GM21723 (cell line): ENCODE measurements around the gene E2F4.
A peak's percentile ranks its signal among the peaks of the same experiment; 100 is the strongest.

Experiments
- ATAC-seq: cut with Tn5 transposase; IDR thresholded peaks from one replicate; pipeline ENCODE4 v1.9.1; 2021; ENCODE audit warnings: mild to moderate bottlenecking, moderate library complexity; ENCODE audit not compliant: unreplicated experiment

Gene E2F4, protein sequence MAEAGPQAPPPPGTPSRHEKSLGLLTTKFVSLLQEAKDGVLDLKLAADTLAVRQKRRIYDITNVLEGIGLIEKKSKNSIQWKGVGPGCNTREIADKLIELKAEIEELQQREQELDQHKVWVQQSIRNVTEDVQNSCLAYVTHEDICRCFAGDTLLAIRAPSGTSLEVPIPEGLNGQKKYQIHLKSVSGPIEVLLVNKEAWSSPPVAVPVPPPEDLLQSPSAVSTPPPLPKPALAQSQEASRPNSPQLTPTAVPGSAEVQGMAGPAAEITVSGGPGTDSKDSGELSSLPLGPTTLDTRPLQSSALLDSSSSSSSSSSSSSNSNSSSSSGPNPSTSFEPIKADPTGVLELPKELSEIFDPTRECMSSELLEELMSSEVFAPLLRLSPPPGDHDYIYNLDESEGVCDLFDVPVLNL

DNA sequence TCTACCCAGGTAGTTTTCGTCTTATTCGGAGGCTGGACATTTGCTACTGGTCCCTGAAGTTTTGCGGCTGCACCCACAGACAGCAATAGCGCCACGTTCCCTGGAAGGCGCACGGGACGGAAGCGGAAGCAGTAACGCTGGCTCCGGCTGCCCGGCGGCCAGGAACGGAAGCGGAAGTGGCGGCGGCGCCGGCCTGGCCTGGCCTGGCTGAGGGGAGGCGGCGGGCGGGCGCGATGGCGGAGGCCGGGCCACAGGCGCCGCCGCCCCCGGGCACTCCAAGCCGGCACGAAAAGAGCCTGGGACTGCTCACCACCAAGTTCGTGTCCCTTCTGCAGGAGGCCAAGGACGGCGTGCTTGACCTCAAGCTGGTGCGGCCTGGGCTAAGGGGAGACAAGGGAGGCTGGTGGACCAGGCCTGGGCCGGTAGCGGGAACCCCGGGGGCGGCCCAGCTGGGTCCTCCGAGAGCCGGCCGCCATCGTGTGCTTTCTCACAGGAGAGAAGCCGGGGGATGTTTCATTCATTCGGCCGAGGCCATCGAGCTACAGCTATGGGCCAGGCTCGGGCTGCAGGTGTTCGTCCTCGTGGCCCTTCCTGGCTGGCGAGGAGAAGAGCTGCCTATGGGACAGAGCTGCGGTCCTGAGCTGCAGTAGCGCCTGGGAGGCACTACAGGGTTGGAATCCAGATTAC is at the start of gene E2F4:
Gene E2F4 (plus strand): TSS at position 161 of the 687 bp plus-strand sequence. CDS start 73 bp downstream, at position 234.
- peak; percentile 81 for ATAC-seq

DNA sequence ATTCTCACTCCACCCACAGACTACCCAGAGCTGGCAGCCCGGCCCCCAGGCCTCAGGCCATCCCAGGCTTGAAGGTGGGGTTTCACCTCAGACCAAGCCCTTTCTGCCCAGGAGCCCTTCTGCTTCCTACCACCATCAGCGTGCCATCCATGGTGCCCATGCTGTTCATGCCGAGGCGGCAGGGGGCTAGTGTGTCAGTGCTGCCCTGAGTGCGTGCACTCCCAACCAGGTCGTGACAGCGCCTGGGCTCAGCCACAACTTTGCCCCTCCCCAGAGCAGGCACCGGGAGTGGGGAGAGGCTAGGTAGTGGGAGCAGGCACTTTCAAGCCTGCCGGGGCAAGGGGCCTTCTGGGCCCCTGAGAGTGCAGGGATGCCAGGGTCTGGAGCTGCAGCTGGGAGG is 49.6 kb upstream of the E2F4 start:
- ATAC-seq, result no peak

DNA sequence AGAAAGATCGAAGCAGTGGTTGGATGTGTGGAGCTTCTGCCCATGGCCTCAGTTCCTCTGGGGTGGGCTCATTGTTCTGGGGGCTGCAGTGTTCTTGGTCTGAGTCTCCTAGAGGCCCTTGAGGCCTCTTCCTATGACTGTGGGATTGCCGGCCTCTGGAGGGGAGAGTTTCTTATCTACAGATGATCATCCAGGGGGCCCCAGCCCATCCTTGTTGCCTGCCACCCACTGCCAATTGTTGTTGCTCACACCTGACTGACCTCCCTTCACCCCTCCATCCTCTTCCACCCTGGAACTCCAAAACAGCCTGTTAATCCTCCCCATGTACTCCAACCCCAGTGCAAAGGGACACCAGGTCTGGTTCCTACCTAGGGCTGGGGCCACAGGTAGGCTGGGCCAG is 47.0 kb upstream of the E2F4 start:
- no peak for ATAC-seq

DNA sequence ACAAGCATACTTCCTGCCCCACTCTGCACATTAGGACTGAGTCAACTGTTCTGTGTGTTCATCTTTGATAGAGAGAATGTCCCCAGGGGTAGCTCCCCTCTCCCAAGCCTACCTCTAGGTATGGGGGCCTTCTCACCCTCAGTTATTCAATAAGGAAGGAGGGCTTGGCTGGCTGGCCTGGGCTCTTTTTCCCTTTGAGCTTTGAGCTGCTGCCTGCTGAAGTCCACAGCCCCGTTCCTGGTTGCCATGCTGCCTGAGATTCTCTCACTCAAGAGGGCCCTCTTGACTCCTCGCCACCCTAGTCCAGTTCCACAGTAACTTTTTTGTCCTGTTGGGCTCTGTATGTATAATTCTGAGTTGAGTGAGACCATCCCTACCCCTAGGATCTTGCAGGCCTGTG is 46.2 kb upstream of the E2F4 start:
- no peak for ATAC-seq

DNA sequence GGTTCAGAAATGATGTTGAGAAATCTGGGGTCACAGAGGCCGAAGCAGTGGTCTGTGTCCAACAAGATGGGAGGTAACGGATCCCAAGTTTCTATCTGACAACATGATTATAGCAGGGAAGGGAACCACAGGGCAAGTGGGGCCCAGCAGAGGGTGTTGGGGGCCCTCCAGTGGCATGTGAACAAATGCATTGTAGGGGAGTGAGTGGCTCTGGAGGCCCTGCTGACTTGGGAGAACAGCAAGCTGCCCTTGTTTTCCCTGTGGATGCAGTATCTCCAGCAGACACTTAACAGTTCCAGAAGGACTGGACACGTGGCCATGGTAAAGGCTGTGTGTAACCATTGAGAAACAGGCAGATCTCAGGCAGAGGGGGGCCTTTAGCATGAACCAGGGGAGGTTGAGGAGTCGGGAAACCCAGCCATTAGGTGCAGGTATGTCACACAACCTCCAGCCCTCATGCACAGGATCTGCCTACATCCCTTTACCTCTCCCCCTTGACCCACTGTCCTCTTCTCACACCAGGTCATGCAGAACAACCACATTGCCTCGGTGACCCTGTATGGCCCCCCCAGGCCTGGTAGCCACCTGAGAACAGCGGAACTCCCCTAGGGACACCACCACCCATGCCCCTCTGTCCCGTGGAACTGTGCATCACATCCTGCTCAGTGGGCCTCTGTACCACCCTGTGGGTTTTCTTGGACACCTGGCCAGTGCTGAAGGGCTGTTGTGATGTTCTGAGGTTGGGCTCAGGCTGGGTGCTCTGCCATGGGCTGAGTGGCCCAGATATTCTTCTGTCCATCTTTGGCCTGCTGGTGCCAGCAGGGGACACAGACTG is 45.2 kb upstream of the E2F4 start:
- ATAC-seq, result no peak

DNA sequence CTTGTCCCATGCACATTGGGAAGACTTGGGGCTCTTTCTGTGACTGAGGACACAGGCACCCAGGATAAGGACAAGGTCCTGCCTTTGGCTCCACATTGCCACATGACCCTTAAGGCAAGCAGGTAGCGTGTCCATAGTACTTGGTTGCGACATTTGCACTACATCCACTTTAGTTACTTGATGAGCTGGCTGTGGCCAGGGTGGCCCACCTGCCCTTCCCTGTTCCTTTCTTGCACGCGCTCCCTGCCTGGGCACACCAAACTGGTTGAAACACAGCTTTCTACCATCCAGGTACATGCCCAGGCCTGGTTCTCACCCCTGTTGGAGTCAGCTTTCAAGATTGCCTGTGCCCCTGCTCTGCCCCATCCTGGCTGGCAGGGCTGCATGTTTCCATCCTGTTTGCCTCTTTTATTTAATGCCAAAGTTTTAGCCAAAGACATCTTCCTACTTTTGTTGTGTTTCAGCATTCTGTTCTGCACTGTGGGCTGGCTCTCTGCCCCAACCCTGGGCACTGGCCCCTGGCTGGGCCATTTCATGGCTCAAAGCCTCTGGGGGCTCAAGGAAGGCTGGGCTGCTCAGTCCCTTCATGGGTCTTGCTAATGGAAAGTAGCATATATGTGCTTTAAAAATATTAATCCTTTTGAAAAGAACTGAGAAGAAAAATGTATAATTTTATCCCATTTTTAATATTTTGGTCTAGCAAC is 44.4 kb upstream of the E2F4 start:
- ATAC-seq, result no peak

DNA sequence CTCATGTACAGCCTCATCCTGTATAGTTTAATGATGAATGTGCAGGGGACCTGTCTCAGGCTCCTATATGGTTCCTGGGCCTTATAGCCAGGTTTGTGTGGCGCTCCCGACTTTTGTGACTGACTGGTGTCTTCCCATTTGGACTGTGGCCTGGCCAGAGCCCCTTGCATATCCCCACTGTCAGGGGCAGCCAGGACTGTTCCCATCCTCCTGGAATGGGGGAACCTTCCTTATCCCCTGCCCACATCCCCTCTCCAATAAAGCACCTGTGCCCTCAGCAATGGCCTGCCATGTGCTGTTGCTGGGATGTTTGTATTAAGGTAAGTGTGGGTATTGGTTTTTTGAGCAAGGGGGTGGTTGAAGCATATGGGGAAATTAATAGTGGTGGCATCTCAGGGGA is 43.7 kb upstream of the E2F4 start:
- no peak for ATAC-seq

DNA sequence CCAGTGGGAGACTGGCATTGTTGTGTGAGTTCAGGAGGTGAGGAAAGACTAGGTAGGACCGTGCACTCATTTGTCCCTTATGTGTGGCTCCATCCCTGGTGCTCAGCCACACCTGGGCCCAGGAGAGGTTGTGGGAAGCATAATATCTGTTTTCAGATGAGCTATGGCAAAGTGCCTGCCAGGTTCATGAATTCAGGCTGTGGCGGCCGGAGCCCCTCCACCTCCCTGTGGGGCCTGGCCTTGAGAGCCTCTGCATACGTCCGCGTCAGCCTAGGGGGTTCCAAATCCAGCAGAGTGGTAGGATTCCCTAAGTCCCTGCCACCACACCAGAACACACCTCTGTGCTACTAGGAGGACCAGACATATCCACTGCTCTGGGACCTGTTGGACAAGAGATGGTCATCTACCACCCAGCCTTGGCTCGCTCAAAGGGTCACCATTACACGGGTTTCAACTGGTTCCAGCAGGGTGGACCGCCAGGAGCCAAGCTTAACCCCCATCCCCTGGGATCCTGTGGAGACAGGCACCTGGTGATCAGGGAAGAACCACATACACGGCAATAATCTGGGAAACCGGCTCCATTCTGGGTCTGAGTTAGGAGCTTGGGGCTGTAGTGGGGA is 43.2 kb upstream of the E2F4 start:
- no peak for ATAC-seq

DNA sequence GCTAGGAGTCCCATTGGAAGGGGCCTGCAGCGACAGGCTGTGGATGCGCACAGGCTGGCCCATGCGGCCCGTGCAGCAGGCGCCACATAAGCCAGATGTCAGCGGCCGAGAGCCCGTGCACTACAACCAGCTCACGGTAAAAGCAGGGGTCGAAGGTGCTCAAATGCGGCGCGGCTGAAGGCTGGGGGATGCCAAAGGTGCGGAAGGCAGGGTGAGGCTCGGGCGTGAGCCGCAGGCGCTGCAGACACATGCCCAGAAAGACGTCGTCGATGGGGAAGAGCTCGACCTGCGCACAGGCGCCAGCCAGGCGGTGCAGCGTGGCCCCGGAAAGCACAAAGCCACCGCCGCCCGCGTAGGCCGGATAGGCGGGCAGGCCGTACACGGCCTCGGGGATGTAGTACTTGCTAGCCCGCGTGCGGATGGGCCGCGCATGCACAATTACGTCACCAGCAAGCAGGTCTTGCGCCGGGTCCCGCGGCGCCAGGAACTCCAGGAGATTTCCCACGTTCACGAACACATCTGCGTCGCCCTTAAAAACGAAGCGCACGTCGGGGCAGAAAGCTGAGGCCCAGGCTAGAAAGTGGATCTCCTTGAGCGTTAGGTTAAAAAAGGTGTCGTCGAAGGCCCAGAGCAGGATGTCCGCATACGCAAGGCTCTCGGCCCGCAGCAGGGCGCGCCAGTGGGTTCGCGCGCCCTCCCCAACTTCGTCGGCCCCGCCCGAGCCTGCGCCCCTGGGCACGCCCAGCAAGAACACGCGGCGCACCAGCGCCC is 42.5 kb upstream of the E2F4 start:
- ATAC-seq, result no peak

DNA sequence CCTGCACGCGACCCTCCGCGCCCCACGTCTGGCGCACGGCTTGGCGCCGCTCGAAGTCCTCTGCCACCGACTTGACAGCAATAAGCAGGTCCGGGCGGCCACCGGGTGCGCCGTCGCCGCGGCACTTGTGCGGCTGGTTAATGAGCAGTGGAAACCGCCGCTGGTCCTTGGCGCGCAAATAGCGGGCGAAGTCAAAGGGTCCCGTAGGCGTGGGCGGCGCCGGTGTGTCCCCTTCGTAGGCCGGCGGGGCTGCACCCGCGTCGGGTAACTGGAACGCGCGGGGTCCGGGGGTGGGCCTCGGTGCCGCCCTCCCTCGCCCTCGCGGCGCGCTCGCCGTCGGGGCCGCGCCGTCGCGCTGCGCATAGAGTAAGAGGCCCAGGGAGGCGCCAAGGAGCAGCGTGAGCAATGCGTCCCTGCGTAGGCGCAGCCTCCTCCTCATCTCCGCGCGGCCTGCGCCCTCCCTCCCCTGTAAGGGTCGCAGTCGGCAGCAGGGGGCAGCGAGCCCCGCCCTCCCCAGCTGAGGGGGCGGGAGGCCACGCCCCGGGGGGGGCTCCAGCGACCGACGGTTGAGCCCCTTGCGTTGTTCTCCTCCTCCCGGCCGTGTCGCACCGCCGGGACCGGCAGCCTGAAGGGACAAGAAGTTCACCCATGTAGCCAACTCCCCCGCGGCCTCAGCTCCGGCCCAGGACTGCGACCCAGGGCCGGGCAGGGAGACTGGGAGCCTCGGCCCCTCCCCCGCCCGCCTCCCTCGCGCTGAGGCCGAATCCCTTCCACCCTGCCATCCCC is 41.7 kb upstream of the E2F4 start:
- peak; percentile 45 for ATAC-seq

DNA sequence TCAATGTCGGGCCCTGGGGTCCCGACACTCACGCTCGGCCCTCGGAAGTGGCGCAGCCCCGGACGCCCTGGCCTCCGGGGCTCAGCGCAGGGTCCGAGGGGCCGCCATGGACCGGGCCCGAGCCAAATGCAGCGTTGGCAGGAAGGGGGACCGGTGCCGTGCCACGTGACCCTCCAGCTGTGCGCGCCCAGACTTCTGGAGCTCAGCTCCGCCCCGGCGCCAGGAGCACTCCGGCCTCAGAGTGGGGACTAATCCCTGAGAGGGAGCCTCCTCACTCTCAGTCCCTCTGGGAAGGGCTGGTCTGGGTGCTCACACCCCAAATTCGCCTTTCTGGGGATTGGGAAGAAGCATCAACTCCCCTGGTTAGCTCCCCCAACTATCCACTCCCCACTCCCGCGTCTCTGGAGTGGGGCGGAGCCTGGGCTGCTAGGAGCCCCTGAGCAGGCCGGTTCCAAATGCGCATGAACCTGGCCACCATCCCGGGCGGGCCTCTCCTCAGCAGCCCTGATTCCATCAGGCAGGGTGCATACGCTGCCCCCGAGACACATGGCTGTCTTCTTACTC is 41.0 kb upstream of the E2F4 start, which contains the start of gene B3GNT9:
Gene B3GNT9 (minus strand): TSS at position 166 of the 564 bp plus-strand sequence. CDS start 513 bp downstream, outside the sequence.
- peak; percentile 53 for ATAC-seq

DNA sequence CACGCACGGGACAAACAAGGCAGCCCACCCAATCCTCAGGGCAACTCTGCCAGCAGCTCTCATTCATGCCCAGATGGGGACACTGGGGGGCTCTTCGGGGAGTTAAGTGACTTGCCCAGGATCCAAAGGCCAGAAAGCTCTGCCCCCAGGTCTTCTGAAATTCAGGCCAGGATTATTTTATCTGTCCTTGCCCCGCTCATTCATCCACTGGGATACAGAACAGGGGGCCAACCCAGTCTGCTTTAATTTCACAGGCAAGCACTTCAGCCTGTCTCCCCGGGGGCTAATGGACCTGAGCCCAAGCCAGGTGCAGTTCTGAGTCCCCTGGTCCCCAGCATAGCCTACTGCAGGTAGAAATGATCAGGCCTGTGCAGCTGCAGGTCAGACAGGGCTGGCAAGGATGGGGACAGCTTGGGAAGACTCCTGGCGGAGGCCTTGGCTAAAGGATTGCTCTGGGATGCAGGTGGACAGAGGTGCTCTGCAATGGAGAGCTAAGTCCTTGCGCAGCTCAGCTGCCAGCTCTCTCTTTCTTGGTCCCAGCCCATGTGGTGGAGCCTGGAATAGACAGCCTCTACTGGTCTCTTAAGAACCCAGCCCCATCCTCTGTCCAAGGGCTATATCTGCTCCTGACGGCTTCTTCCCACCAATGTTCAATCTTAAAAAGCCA is 40.4 kb upstream of the E2F4 start:
- no peak for ATAC-seq

DNA sequence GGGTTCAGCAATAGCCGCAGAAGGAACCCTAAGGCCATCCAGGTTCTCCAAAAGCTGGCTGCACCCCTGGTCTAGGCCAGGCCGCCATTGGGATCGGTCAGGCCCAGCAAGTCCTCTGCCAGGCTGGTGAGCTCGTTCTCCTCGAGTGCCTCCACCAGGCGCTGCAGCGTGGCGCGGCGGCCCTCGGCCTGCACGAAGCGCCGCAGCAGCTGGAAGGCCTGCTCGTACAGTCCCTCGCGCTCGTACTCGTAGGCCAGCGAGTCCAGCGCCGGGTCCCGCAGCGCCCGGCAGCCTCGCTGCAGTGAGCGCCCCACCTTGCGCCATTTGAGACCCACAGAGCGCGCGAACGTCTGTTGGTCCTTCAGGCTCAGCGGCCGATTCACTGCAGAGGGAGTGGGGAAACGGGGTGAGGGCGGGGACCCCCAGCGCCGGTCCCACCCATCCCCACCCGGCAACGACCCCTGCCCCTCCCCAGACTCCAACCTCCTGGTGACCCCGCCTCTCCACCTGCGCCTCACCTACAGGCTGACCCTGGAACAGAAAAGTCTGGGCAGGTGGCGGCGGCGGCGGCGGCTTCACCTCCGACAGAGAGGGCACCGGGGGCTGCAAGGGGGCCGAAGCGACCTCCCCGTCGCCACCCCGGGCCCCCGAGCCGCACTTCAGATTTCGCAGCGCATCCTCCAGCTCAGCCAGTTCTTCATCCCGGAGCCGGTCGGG is 37.2 kb upstream of the E2F4 start:
- no peak for ATAC-seq

DNA sequence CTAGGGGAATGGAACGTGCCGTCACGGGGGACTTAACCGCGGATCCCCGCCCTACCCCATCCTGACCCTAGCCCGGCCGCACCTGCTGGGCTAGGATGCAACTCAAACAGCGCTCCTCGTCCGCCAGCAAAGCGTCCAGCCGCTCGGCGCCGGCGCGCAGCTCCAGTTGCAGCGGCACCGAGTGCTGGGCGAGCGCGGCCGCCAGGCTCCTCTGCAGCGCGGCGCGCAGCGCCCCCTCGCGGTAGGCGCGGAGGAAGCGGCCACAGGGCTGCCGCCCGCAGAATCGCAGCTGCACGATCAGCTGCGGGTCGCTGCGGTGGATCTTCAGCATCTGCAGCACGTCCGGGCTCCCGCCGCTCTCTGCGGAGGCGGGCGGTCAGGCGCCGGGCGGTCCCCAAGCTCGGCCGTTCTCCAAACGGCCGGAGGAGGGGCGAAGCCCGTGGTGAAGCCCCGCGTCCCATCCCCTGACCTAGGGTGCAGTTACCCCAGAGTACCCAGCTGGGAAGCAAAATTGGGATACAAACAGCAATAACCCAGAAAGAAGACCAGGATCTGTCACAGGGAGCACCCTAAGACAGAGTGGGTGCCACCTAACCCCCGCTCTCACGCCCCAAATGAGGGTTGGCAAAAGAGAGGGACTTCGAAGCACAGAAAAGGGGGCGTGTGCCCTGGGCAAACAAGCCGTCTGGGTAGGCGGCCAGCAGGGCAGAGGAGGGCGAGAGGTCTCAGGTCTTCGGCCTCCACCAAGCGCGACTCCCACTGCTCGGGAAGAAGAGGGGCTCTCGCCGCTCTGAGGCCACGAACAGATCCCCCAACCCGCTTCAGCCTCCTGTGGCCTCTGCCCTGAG is 36.4 kb upstream of the E2F4 start:
- no peak for ATAC-seq

DNA sequence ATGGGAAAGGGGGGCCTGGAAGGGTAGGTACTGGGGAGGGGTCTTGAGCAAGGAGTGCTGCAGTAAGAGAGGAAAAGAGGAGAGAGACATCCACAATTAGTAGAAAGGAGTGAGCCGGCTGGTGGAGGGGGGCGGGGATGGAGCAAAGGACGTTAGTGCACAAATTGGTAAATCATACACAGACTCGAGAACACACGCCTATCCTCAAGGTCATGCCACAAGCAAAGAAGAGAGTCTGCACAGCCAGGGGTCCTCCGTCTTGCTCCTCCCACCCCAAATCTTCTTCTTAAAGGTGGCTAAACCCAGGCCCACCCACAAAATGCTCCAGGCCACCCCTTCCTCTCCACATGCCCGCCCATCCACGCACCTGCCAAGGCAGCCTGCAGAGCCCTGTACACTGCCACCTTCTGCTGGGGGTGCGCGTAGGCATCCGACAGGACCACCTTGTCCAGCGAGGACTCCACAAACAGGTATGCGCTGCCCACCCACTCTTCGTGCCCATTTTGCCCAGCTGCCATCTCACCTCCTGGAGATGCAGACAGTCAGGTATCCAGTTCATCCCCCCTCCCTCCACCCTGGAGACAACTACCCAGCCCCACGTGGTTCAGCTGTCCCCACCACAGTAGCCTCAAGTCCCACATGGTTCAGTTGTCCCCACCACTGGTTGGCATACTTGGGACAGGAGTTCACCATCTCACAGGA is 35.7 kb upstream of the E2F4 start:
- ATAC-seq, result no peak
